Frontal cortex (tissue), 4 donors: ENCODE measurements around the gene SCT. TPM values are rescaled to one million over a fixed set of nuclear protein-coding genes. Genes with fewer than 3 reads are reported as not detected.
"Not testable (repeated sequence)": the region's sequence is repeated elsewhere in the genome, so short reads cannot be mapped to it uniquely, and the experiment has no call there.

Source experiments
- DNase-seq, 2 donors: peaks; one replicate each; pipeline ENCODE4 v3.0.0; 2012; ENCODE audit warnings: low spot score in 2 of 2
- FAIRE-seq: peaks from 2 replicates; lab custom pipeline; 2012; peaks lifted over from hg19 to GRCh38; lab: Jason Lieb, UNC
- total RNA-seq: library from RNA; depleted of rRNA; stranded (reverse); fragments of >200 nt; gene quantifications from one replicate; pipeline ENCODE4 v1.2.3, GENCODE V29; 2014
- donor health status: control.
- donor health status: control.
- donor health status: control.

Gene SCT
- total RNA-seq = not detected

GRCh38 chr11:626475-627307 is at the start of gene SCT:
Gene SCT, minus strand, starts transcription at chr11:627181. Its CDS starts 38 bp downstream, at chr11:627143.
- DNase-seq (no peak), FAIRE-seq (no peak)

- no peak for FAIRE-seq
- DNase-seq = no peak
Measured at GRCh38 chr11:674406-674805, 47.4 kb upstream of the SCT start.

DNA sequence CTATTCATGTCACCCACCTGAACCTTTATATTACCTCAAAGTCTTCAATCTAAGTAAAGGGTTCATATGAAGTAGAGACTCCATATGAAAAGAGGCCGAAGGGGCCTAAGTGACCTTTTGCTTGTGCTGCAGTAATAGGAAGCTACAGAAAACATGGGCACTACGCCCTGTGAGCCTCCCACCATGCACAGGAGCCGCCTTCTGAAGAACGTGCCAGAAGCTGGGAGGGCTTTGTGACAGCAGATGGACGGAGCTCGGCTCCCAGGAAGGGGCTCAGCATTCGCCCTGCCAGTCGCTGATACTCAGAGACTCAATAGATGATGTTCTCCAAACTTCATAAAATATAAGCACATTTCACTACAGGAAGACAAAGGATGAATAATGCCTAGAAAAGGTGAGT is 46.9 kb upstream of the SCT start:
- DNase-seq = no peak
- FAIRE-seq = no peak

- FAIRE-seq (no peak), DNase-seq (no peak)
Measured at GRCh38 chr11:665704-666281, 38.8 kb upstream of the SCT start.

GRCh38 chr11:665062-665703 is 38.2 kb upstream of the SCT start:
- DNase-seq = no peak
- no peak for FAIRE-seq

GRCh38 chr11:662689-663274 is 35.8 kb upstream of the SCT start:
- no peak for FAIRE-seq
- peak; percentile 79 to 86 for DNase-seq

- FAIRE-seq = no peak
- DNase-seq = no peak
Measured at GRCh38 chr11:660681-661444, 33.9 kb upstream of the SCT start.

DNA sequence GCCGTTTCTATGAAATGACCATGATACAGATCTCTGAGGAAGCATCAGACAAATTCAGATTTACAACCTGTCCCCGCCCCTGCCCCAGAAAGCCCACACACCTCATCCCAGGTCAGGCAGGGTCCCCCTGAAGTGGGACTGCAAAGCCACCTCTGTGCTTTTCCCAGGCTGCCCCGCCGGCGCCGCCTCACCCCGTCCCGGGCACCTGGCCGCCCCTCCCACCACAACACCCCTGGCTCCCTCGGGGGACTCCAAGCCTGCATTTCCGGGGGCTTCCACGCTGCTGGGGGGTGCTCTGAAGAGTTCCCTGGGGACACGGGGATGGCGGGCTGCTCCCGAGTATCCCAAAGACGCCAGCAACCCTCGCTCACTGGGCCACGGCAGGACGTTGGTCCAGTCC is 33.3 kb upstream of the SCT start:
- DNase-seq (no peak), FAIRE-seq (no peak)

GRCh38 chr11:659532-660085 is 32.6 kb upstream of the SCT start:
- DNase-seq (no peak), FAIRE-seq (no peak)

DNA sequence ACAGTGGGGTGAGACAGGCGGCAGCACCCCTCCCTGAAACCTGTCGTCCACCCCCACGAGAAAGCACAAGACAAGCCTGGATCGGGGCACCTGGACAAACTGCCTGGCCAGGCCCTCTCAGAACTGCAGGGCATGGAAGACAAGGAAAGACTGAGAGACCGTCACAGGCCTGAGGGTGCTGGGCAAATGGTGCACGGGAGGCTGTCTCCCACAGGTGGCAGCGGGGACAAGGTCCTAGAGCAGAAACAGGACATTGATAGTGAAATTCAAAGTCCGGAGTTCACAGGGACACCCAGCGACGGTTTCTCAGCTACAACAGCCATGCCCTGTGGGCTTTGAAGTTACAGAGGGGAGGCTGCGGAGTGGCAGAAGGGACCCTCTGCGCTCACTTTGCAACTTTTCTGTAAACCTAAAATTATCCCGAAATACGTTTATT is 30.7 kb upstream of the SCT start:
- DNase-seq (no peak), FAIRE-seq (no peak)

DNA sequence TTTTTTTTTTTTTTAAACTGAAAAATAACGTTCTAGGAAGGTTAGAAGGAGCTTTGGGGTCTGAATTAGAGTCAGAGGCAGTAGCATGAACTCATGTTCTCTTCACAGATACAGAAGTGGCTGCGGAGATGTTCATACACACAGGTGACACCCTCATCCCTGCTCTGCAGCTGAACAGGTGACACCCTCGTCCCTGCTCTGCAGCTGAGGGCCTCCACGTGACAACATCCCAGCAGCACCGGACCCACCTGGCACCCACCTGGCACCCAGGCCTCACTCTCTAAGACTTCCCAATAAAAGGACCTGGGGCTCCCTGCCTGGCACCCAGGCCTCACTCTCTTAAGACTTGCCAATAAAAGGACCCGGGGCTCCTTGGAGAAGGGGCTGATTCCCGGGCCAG is 29.9 kb upstream of the SCT start:
- no peak for FAIRE-seq
- no peak for DNase-seq

GRCh38 chr11:656426-656825 is 29.4 kb upstream of the SCT start:
- DNase-seq (no peak), FAIRE-seq (no peak)

DNA sequence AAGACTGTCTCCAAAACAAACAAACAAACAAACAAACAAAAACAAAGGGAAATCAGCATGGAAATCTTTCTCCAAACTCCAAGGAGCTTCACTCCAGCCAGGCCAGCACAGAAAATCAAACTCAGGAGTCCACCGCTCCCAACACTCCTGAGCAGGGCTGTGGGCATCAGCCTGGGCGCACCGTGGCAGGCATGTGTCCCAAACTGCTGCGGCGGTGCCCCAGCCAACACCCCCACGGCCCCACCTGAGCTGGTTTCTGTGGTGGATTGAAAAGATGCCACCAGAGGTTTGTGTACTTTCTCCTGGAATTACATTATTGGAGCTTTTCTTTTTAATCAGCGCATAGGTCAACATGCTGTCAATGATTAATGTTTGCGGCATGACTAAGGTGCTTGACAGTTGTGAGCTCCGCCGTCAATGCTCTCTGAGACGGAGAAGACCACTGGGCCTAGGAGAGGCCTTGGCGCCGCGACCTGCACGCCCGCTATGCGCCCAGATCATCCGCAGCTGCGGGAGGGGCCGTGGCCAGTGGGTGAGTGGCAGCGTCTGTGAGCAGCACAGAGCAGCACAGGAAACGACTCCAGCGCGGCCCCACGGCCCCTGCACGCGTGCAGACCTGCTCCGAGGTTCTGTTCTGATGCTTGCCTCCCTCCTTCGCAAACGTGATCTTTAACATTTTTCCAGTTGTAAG is 28.2 kb upstream of the SCT start:
- FAIRE-seq = no peak
- DNase-seq = no peak

GRCh38 chr11:654444-654843 is 27.5 kb upstream of the SCT start:
- DNase-seq, FAIRE-seq: not testable (repeated sequence)

DNA sequence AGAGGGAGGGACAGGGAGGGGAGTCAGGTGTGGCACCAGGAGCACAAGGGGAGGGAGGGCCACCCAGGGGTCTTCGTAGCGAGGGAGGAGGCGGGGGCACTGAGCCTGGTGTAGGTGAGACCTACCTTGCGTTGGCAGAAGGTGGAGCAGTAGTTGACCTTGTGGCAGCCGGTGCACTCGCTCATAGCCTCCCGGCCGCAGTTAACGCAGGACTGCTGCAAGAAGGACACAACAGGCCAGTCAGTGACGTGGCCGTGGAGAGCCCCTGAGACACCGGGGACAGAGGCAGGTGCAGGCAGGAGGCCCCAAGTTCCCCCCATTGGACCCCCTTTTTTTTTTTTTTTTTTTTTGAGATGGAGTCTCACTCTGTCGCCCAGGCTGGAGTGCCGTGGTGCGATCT is 26.9 kb upstream of the SCT start:
- no peak for FAIRE-seq
- no peak for DNase-seq

GRCh38 chr11:653136-653535 is 26.2 kb upstream of the SCT start:
- FAIRE-seq, DNase-seq: not testable (repeated sequence)

DNA sequence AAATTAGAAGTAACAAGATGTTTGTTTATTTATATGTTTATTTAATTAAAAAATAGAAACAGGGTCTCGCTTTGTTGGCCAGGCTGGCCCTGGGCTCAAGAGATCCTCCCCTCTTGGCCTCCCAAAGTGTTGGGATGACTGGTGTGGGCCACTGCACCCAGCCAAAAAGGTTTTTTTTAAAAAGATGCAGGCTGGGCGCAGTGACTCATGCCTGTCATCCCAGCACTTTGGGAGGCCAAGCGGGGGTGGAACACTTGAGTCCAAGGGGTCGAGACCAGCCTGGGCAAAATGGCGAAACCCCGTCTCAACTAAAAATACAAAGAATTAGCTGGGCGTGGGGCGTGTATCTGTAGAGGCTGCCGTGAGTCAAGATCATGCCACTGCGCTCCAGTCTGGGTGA is 23.5 kb upstream of the SCT start:
- no peak for FAIRE-seq
- no peak for DNase-seq

DNA sequence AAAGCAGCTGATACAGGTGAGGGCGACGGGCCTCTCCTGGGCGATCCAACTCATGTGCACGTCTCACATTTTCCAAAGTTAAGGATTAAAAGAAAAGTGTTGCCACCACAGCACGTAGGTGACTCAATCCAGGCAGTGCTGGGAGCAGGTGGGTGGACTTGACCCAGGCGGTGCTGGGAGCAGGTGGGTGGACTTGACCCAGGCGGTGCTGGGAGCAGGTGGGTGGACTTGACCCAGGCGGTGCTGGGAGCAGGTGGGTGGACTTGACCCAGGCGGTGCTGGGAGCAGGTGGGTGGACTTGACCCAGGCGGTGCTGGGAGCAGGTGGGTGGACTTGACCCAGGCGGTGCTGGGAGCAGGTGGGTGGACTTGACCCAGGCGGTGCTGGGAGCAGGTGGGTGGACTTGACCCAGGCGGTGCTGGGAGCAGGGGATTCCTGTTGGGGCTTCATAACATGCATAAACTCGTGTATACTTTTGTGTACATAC is 20.7 kb upstream of the SCT start:
- FAIRE-seq, DNase-seq: not testable (repeated sequence)

- DNase-seq (no peak), FAIRE-seq (no peak)
Measured at GRCh38 chr11:646214-646613, 19.2 kb upstream of the SCT start.
